PC-9 (cell line): ENCODE results near the gene SRSF12. TPM values are rescaled to one million over a fixed set of nuclear protein-coding genes. Genes with fewer than 3 reads are reported as not detected.
A peak's percentile ranks its signal among the peaks of the same experiment; 100 is the strongest.
"Not testable (repeated sequence)": the region's sequence is repeated elsewhere in the genome, so short reads cannot be mapped to it uniquely, and the experiment has no call there.

Source experiments
- BruUV-seq: library from RNA; stranded (reverse); fragments of 400-500 nt; replicated peaks from 2 replicates; lab custom pipeline; 2021; lab: Mats Ljungman, UMichigan
- CTCF ChIA-PET: fragments of 300-600 bp; sonication (Branson Sonifier 250); formaldehyde crosslinking; loops from one replicate; lab custom pipeline; 2022; ENCODE audit warnings: antibody characterized with exemption; lab: Charles Lee
- POLR2A ChIA-PET: fragments of 300-600 bp; sonication (Branson Sonifier 250); formaldehyde crosslinking; loops from one replicate; lab custom pipeline; 2022; ENCODE audit warnings: antibody characterized with exemption; ENCODE audit not compliant: unreplicated experiment; lab: Charles Lee
- DNase-seq, 2 experiments: peaks; one replicate each; pipeline versions ENCODE4 v3.0.0 to v3.0.0-alpha.2; 2015 to 2022; ENCODE audit warnings: mixed read lengths in 1 of 2
- H2AFZ ChIP-seq: fragments of 200-600 bp; sonication (generic); 2 replicates; pipeline ENCODE4 v1.8.1; 2017; ENCODE audit warnings: antibody characterized with exemption
- H3F3A ChIP-seq: fragments of 200-600 bp; sonication (generic); 2 replicates; pipeline ENCODE4 v1.8.1; 2017; ENCODE audit warnings: antibody characterized with exemption, mild to moderate bottlenecking, low read depth; ENCODE audit not compliant: insufficient read depth
- H3K27ac ChIP-seq: fragments of 200-600 bp; sonication (generic); 2 replicates; pipeline ENCODE4 v1.6.1; 2016; ENCODE audit warnings: mixed run types
- H3K27me3 ChIP-seq: fragments of 200-600 bp; sonication (generic); 2 replicates; pipeline ENCODE4 v1.6.1; 2016; ENCODE audit warnings: low read depth, mixed run types; ENCODE audit not compliant: insufficient read depth
- H3K36me3 ChIP-seq: fragments of 200-600 bp; sonication (generic); 2 replicates; pipeline ENCODE4 v1.6.1; 2016; ENCODE audit warnings: low read depth, mixed run types
- H3K4me1 ChIP-seq: fragments of 200-600 bp; sonication (generic); replicated peaks from 2 replicates; pipeline ENCODE4 v1.6.1; 2016; ENCODE audit warnings: mixed run types; ENCODE audit not compliant: insufficient read depth
- H3K4me2 ChIP-seq: fragments of 200-600 bp; sonication (generic); 2 replicates; pipeline ENCODE4 v1.6.1; 2017; ENCODE audit warnings: mixed run types
- H3K4me3 ChIP-seq: fragments of 200-600 bp; sonication (generic); 2 replicates; pipeline ENCODE4 v1.6.1; 2016; ENCODE audit warnings: mixed run types
- H3K79me2 ChIP-seq: fragments of 200-600 bp; sonication (generic); 2 replicates; pipeline ENCODE4 v1.6.1; 2017; ENCODE audit warnings: low read depth, mixed run types
- H3K9me2 ChIP-seq: fragments of 200-600 bp; sonication (generic); 2 replicates; pipeline ENCODE4 v1.8.1; 2017; ENCODE audit warnings: mild to moderate bottlenecking; ENCODE audit not compliant: insufficient read depth
- H3K9me3 ChIP-seq: fragments of 200-600 bp; sonication (generic); 2 replicates; pipeline ENCODE4 v1.8.1; 2016; ENCODE audit warnings: low read depth; ENCODE audit not compliant: insufficient read depth
- H4K20me1 ChIP-seq: fragments of 200-600 bp; sonication (generic); 2 replicates; pipeline ENCODE4 v1.8.1; 2017; ENCODE audit not compliant: insufficient read depth
- EZH2 ChIP-seq: fragments of 200-600 bp; sonication (generic); IDR thresholded peaks from 2 replicates; pipeline ENCODE4 v1.8.0; 2017; ENCODE audit warnings: antibody characterized with exemption, low read depth
- intact Hi-C: fragments of 100-400 bp; cut with micrococcal nuclease; formaldehyde crosslinking; loops from one replicate; pipeline ENCODE4 v1.10.0; 2022; ENCODE audit not compliant: unreplicated experiment
- total RNA-seq: library from RNA; stranded (reverse); gene quantifications from 2 replicates; pipeline ENCODE4 v1.2.3, GENCODE V29; 2021
- TF ChIP-seq, protein P1 (sequence below): fragments of 200-600 bp; sonication (generic); conservative IDR thresholded peaks from 2 replicates; pipeline ENCODE4 v1.6.1; 2017; ENCODE audit warnings: mixed run types, antibody characterized with exemption, mild to moderate bottlenecking, moderate library complexity

Gene SRSF12
- total RNA-seq, 1 experiment from 2014 or later = not detected

DNA sequence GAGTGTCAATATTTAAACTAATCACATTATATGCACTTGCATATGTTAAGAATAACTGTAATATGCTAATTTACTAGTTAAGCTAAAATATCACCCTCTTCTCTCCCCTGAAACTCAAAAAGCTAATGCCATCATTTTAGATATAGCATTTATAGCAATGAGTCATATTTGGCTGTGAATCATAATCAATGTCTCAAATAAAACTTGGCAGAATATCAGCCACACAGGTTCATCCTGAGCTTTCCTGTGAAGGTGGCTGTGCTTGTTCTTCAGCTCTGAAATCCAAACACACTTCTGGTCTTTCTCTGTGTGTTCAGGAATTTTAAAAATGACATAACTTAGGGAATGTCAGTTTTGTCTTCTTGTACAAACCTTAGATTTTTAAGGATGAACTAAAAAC lies 50.1 kb downstream of the SRSF12 start:
- intact Hi-C loops = no loop called here
- Histone ChIP-seq H3K79me2 (no peaks in the 10 kb centered on the region), H3K9me3 (no peaks in the 10 kb centered on the region), H3K4me3 (no peak overlapping the region), H3K27ac (no peak overlapping the region), H3K27me3 (no peaks in the 10 kb centered on the region), H3K36me3 (no peaks in the 10 kb centered on the region), H3K4me2 (no peak overlapping the region), H2AFZ (no peak overlapping the region), H3F3A (no peaks in the 10 kb centered on the region), H3K4me1 (no peaks in the 10 kb centered on the region), H4K20me1 (no peaks in the 10 kb centered on the region), H3K9me2 (no peaks in the 10 kb centered on the region)
- CTCF ChIA-PET = interaction anchor here (0.5 kb wide), 1 partner anchor 348 kb away, joined by 3 read pairs; no protein-coding TSS in a partner anchor
- POLR2A ChIA-PET = no interaction called here
- peak in 1 of 2 experiments; percentile 65 for DNase-seq
- BruUV-seq = no TSS peak
- TF ChIP-seq, protein P1, sequence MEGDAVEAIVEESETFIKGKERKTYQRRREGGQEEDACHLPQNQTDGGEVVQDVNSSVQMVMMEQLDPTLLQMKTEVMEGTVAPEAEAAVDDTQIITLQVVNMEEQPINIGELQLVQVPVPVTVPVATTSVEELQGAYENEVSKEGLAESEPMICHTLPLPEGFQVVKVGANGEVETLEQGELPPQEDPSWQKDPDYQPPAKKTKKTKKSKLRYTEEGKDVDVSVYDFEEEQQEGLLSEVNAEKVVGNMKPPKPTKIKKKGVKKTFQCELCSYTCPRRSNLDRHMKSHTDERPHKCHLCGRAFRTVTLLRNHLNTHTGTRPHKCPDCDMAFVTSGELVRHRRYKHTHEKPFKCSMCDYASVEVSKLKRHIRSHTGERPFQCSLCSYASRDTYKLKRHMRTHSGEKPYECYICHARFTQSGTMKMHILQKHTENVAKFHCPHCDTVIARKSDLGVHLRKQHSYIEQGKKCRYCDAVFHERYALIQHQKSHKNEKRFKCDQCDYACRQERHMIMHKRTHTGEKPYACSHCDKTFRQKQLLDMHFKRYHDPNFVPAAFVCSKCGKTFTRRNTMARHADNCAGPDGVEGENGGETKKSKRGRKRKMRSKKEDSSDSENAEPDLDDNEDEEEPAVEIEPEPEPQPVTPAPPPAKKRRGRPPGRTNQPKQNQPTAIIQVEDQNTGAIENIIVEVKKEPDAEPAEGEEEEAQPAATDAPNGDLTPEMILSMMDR = no peak
- no peak for TF ChIP-seq EZH2

DNA sequence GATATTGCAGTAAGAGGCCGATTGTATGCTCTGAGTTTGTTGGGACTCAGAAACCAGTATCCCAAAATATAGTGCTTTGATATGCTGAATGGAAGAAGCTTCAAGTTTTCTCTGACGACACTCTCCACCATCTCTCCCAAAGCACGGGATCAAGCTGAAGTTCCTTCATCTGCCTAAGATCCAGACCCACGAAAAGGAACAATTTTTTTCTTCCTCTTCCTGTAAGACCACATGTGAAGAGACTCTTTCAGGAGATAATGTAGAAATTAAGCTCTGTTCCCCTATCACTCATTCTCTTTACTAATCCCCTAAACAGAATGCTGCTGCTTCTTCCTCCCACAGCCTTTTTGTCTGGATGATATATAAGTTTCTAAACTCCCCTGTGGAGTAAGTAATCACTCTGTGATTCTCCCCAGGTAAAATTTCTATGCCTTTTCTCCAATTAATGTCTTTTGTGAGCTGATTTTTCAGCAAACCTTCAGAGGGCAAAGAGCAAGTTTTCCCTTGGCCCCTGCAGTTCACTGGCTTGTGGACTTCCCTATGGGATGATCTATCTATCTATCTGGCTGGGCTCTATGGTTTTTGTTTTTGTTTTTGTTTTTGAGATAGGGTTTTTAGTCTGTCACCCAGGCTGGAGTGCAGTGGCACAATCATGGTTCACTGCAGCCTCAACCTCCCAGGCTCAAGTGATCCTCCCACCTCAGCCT lies 50.8 kb downstream of the SRSF12 start:
- no peaks in the 10 kb centered on the region for H3K79me2 ChIP-seq
- no TSS peak for BruUV-seq
- no peak overlapping the region for H3K27ac ChIP-seq
- POLR2A ChIA-PET = no interaction called here
- no peaks in the 10 kb centered on the region for H3K9me3 ChIP-seq
- intact Hi-C loops = no loop called here
- no peaks in the 10 kb centered on the region for H3F3A ChIP-seq
- TF ChIP-seq, protein P1 = no peak
- no peak for TF ChIP-seq EZH2
- H3K9me2 ChIP-seq = no peaks in the 10 kb centered on the region
- no peak for DNase-seq
- no peaks in the 10 kb centered on the region for H3K36me3 ChIP-seq
- no peak overlapping the region for H2AFZ ChIP-seq
- H3K4me1 ChIP-seq = no peaks in the 10 kb centered on the region
- no peak overlapping the region for H3K4me2 ChIP-seq
- no peaks in the 10 kb centered on the region for H4K20me1 ChIP-seq
- H3K4me3 ChIP-seq = no peak overlapping the region
- CTCF ChIA-PET = no interaction called here
- H3K27me3 ChIP-seq = no peaks in the 10 kb centered on the region

DNA sequence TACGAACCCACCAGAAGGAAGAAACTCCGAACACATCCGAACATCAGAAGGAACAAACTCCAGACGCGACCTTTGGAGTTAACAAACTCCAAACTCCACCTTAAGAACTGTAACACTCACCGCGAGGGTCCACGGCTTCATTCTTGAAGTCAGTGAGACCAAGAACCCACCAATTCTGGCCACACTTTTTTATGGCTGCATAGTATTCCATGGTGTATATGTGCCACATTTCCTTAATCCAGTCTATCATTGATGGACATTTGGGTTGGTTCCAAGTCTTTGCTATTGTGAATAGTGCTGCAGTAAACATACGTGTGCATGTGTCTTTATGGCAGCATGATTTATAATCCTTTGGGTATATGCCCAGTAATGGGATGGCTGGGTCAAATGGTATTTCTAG lies 51.8 kb downstream of the SRSF12 start:
- H3K9me2 ChIP-seq, POLR2A ChIA-PET, H3K27ac ChIP-seq, H3K27me3 ChIP-seq, H2AFZ ChIP-seq, H3K4me3 ChIP-seq, H4K20me1 ChIP-seq, intact Hi-C loops, H3K79me2 ChIP-seq, H3F3A ChIP-seq, CTCF ChIA-PET, BruUV-seq, H3K36me3 ChIP-seq, H3K4me1 ChIP-seq, DNase-seq, H3K4me2 ChIP-seq, H3K9me3 ChIP-seq: not testable (repeated sequence)

DNA sequence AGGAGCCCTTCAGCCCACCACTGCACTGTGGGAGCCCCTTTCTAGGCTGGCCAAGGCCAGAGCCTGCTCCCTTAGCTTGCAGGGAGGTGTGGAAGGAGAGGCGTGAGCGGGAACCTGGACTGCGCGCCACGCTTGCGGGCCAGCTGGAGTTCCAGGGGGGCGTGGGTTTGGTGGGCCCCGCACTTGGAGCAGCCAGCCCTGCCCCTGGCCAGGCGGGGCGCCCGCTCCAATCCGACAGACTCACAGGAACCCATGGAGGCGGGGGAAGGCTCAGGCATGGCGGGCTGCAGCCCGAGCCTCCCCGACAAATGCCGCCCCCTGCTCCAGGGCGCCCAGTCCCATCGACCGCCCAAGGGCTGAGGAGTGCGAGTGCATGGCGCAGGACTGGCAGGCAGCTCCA lies 52.9 kb downstream of the SRSF12 start:
- H3K9me3 ChIP-seq, H3K27ac ChIP-seq, H3K9me2 ChIP-seq, intact Hi-C loops, H3K79me2 ChIP-seq, H3K4me2 ChIP-seq, H3K4me3 ChIP-seq, H3K4me1 ChIP-seq, DNase-seq, H3K36me3 ChIP-seq, H4K20me1 ChIP-seq, H2AFZ ChIP-seq, H3F3A ChIP-seq, H3K27me3 ChIP-seq, BruUV-seq, POLR2A ChIA-PET: not testable (repeated sequence)
- CTCF ChIA-PET = interaction anchor here (0.6 kb wide), 1 partner anchor 50 kb away, joined by 3 read pairs; no protein-coding TSS in a partner anchor
